Measurements from ENCODE around the gene APOH. TPM values are rescaled to one million over a fixed set of nuclear protein-coding genes. Genes with fewer than 3 reads are reported as not detected.

The APOH gene
- total RNA-seq, 1 experiment from 2014 or later, result not detected

GRCh38 chr17:66250686-66251085 lies 21.5 kb upstream of the APOH start:
- Histone ChIP-seq H3K27me3 (no peaks in the 10 kb centered on the region), H3K4me3 (no peak overlapping the region), H3K9me3 (no peaks in the 10 kb centered on the region), H3K36me3 (no peaks in the 10 kb centered on the region)
- no peak for DNase-seq

GRCh38 chr17:66248285-66248684 lies 19.1 kb upstream of the APOH start:
- no peaks in the 10 kb centered on the region for H3K9me3 ChIP-seq
- no peaks in the 10 kb centered on the region for H3K36me3 ChIP-seq
- no peak for DNase-seq
- no peaks in the 10 kb centered on the region for H3K27me3 ChIP-seq
- no peak overlapping the region for H3K4me3 ChIP-seq

DNA sequence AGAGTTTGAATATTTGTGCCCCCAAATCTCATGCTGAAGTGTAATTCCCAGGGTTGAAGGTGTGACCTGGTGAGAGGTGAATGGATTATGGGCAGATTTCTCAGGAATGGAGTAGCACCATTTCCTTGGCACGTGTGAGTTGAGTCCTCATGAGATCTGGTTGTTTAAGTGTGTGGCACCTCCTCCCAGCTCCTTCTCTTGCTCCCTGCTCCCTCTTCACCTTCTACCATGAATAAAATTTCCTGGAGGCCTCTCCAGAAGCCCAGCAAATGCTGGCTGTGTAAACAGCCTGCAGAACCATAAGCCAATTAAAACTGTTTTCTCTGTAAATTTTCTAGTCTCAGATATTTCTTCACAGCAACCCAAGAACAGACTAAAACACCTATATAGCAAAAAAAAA lies 12.6 kb upstream of the APOH start:
- no peak overlapping the region for H3K4me3 ChIP-seq
- no peaks in the 10 kb centered on the region for H3K27me3 ChIP-seq
- H3K9me3 ChIP-seq, result no peaks in the 10 kb centered on the region

DNA sequence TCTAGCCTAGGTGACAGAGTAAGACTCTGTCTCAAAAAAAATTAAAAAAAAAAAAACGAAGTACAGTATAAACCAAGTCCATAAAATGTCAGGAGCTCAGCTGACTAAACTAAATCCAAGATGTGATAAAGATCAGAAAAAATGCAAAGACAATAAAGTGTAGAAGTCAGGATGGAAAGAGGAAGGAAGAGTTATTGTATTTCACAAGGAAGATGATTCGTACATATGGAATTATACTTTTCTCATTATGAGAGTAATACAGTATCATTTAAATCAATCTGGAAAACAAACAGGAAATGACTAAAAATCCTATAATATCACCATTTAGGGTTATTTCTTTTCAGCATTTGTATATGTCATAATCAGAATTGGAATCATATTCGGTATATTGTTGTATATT lies 11.4 kb upstream of the APOH start:
- H3K9me3 ChIP-seq, result no peaks in the 10 kb centered on the region
- DNase-seq, result no peak
- H3K4me3 ChIP-seq, result no peak overlapping the region
- H3K27me3 ChIP-seq, result no peaks in the 10 kb centered on the region
- no peaks in the 10 kb centered on the region for H3K36me3 ChIP-seq

More for the DNA sequence above, 12.6 kb upstream of the APOH start:
- H3K36me3 ChIP-seq, result no peaks in the 10 kb centered on the region
- no peak for DNase-seq

- H3K27me3 ChIP-seq, result no peaks in the 10 kb centered on the region
- no peak overlapping the region for H3K4me3 ChIP-seq
- H3K9me3 ChIP-seq, result no peaks in the 10 kb centered on the region
- DNase-seq, result no peak
- no peaks in the 10 kb centered on the region for H3K36me3 ChIP-seq
These were observed 10.8 kb upstream of the APOH start for GRCh38 chr17:66240013-66240412.

DNA sequence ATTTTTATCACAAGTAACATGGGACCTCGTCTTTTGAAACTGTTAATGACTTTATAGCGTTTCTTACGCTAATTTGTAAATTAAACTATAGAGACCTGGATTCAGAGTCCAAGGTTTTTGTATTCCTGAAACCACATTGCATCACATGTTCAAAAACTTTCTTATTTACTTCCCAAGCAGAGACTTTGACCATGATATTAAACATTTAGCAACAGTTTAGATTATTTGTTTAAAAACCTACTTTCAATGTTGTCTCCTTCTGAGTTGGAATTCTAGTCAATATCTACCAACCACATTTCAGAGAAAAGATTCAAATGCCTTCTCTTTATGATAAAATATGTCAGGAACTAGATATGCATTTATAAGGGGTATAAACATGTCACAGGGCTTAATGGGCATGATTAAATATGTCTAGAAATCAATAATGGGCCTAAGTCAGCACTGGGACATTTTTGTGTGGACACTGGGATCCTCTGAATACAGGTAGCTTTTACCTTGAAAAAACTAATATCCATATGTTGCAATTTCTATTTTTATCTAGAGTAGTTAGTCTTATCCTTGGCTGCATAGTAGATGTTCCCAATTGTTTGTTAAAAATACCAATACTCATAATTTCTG lies 6.3 kb upstream of the APOH start:
- DNase-seq, result no peak
- Histone ChIP-seq H3K4me3 (no peak overlapping the region), H3K9me3 (no peaks in the 10 kb centered on the region), H3K36me3 (no peaks in the 10 kb centered on the region), H3K27me3 (no peaks in the 10 kb centered on the region)

DNA sequence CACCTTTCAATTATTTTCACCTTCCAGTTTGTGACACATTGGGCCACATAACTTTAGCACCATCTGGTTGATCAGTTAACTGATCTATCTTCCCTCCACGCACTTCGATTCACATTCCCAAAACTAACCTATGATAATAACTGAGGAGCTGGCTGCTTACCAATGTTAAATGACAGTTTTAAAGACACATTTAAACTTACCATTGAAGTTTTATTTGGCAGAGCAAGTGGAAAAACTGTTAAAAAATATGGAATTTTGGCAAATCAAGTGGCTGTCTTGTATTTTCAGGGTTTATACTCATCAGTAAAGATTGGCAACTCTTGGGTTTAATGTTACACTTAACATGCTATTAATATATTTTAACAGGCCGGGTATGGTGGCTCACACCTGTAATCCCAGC lies 5.4 kb upstream of the APOH start:
- Histone ChIP-seq H3K9me3 (no peaks in the 10 kb centered on the region), H3K36me3 (no peaks in the 10 kb centered on the region), H3K4me3 (no peak overlapping the region), H3K27me3 (no peaks in the 10 kb centered on the region)
- DNase-seq, result no peak

- Histone ChIP-seq H3K36me3 (no peaks in the 10 kb centered on the region), H3K4me3 (no peak overlapping the region), H3K9me3 (no peaks in the 10 kb centered on the region), H3K27me3 (no peaks in the 10 kb centered on the region)
- no peak for DNase-seq
These were observed 4.0 kb upstream of the APOH start for GRCh38 chr17:66233023-66233753.

DNA sequence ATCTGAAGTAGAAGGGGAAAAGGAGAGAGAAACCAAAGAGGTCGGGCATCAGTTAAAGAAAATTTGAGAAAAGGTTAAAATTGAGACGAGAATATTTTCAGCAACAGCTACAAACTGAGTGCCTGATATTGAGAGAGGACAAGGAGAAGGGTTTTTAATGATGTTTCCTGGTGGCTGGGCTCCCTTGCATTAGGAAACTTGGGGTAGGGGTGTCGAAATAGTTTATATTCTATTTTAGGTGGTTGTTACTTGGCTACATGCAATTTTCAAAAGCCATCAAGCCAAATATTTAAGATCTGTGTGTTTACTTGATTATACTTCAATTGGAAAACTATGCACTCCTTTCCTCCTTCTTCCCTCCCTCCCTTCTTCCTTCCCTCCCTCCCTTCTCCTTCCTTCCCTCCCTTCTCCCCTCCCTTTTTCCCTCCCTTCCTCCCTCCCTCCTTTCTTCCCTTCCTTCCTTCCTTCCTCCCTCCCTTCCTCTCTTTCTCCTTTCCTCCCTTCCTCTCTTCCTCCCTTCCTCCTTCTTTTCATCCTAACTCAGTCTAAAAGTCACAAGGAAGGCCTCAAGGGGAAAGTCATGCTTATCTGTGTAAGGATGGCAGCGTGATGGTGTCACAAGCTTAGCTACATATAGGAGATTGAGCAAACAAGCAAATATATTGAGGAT lies 1.8 kb upstream of the APOH start:
- no peak for DNase-seq
- no peaks in the 10 kb centered on the region for H3K36me3 ChIP-seq
- no peaks in the 10 kb centered on the region for H3K27me3 ChIP-seq

GRCh38 chr17:66229783-66230538 lies 746 bp upstream of the APOH start:
- H3K4me3 ChIP-seq, result no peak overlapping the region

More for the DNA sequence above, 1.8 kb upstream of the APOH start:
- Histone ChIP-seq H3K4me3 (no peak overlapping the region), H3K9me3 (no peaks in the 10 kb centered on the region)

GRCh38 chr17:66227212-66228045 lies 1.8 kb downstream of the APOH start:
- no peaks in the 10 kb centered on the region for H3K36me3 ChIP-seq
- H3K27me3 ChIP-seq, result no peaks in the 10 kb centered on the region
- H3K4me3 ChIP-seq, result no peak overlapping the region
- DNase-seq, result no peak
- no peaks in the 10 kb centered on the region for H3K9me3 ChIP-seq

More at GRCh38 chr17:66229783-66230538, 746 bp upstream of the APOH start:
- Histone ChIP-seq H3K27me3 (no peaks in the 10 kb centered on the region), H3K36me3 (no peaks in the 10 kb centered on the region), H3K9me3 (no peaks in the 10 kb centered on the region)
- DNase-seq, result no peak

DNA sequence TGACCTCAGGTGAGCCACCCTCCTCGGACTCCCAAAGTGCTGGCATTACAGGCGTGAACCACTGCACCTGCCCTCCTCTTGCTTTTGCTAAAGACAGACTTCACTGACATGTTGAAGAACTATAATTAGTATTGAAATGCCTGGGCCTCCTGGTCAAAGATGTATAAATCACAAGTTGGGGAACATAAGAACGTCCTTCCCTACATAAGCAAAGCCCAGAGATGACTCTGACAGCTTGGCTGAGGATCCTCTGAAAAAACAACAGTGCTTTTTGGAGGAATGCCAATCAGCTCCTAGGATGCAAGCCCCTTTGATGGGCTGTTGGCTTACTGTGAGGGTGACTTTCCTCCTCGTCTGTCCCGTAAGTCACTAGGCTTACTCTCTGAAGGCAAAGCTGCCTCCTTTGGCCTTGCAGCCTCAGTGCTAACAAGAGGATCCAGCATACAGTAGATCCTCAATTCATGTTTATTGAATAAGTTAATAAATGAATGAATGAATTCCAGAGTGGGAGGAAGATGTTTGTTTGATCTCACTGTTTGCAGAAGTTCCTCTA lies 6.3 kb downstream of the APOH start:
- H3K9me3 ChIP-seq, result no peaks in the 10 kb centered on the region

GRCh38 chr17:66221755-66222530 lies 7.3 kb downstream of the APOH start:
- Histone ChIP-seq H3K36me3 (no peaks in the 10 kb centered on the region), H3K27me3 (peaks cover 14% of the 10 kb centered on the region; the same call in 1 of the 2 replicates), H3K4me3 (no peak overlapping the region), H3K9me3 (no peaks in the 10 kb centered on the region)
- no peak for DNase-seq

More for the DNA sequence above, 6.3 kb downstream of the APOH start:
- DNase-seq, result no peak
- Histone ChIP-seq H3K36me3 (no peaks in the 10 kb centered on the region), H3K27me3 (peaks cover 14% of the 10 kb centered on the region; the same call in 1 of the 2 replicates), H3K4me3 (no peak overlapping the region)

DNA sequence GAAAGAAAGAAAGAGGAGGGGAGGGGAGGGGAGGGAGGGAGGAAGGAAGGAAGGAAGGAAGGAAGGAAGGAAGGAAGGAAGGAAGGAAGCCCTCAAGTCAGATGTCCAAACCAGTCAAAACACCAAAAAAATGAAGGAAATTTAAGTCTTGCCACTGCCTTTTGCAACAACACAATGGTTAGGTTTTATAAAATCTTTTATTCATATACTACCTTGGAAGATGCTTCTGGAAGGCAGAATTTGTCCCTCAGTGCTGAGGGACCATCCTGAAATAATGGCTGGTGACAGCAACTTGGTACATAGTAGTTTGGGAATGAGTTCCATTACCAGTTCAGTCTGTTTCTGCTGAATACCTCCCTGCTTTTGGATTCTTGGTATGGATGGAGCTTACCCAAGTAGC lies 7.9 kb downstream of the APOH start:
- H3K27me3 ChIP-seq, result peaks cover 14% of the 10 kb centered on the region; the same call in 1 of the 2 replicates
- no peaks in the 10 kb centered on the region for H3K9me3 ChIP-seq
- H3K36me3 ChIP-seq, result no peaks in the 10 kb centered on the region
- DNase-seq, result no peak
- no peak overlapping the region for H3K4me3 ChIP-seq

DNA sequence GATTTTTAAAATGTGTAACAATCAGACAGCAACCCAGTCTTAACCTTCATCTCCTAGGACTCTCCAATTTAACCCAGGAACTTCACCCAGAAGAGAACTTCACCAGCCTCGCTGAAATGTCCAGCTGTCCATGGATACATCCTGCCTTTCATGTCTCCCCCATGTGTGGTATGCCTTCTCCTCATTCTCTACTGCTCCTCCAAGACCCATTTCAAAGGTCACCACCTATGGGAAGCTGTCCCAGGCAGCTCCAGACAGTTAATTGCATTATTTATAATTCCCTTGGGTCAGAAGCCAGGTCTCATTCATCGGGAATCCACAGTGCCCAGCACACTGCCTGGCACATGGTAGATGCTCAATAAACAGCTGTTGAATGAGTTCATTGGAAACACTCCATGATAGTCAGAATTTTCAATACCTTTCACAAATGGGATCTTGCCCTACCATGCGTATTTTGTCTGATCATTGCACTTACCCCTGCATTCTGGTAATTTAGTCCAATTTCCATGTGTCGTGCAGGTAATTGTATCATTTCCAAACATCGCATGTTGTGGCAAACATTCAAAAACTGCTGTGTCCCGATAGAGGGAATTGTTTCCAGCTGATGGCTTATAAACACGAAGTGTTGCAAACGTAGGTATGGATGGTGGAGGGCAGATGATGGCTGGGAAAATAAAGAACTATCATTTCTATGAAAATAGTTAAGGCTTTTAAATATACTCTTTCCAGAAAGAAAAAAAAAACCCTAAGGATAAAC lies 9.0 kb downstream of the APOH start:
- Histone ChIP-seq H3K36me3 (no peaks in the 10 kb centered on the region), H3K9me3 (no peaks in the 10 kb centered on the region), H3K4me3 (no peak overlapping the region), H3K27me3 (peaks cover 17% of the 10 kb centered on the region)
- DNase-seq, result no peak

Data from MG63 (cell line).